Body of pancreas (tissue), 4 donors: ENCODE data around the gene NUP98. TPM values are rescaled to one million over a fixed set of nuclear protein-coding genes. Genes with fewer than 3 reads are reported as not detected.

Experiments used
- ATAC-seq: fragments of 150-250 bp; one replicate; pipeline ENCODE4 v1.9.1; 2016
- DNase-seq, 4 donors: peaks; one replicate each; pipeline ENCODE4 v3.0.0-alpha.2; 2019
- H3K27ac ChIP-seq, 4 donors: fragments of 200-600 bp; sonication (generic); 1 replicate in 3 of 4; 2 replicates in 1 of 4; pipeline versions ENCODE4 v1.5.1 to v1.6.1; 2016 to 2019; ENCODE audit warnings: mild to moderate bottlenecking in 1 of 4, mixed read lengths in 1 of 4, moderate library complexity in 1 of 4
- H3K27me3 ChIP-seq, 2 donors: fragments of 200-600 bp; sonication (generic); one replicate each; pipeline ENCODE4 v1.6.0; 2016; ENCODE audit warnings: mild to moderate bottlenecking in 1 of 2
- H3K36me3 ChIP-seq, 2 donors: fragments of 200-600 bp; sonication (generic); replicated peaks in 1 of 2; 2 replicates each; pipeline ENCODE4 v1.5.1; 2016; ENCODE audit warnings: low read depth in 2 of 2; ENCODE audit not compliant: insufficient read depth in 1 of 2
- H3K4me1 ChIP-seq: fragments of 200-600 bp; sonication (generic); one replicate; pipeline ENCODE4 v1.6.0; 2016
- H3K4me3 ChIP-seq, 2 donors: fragments of 200-600 bp; sonication (generic); 1 replicate in 1 of 2; 2 replicates in 1 of 2; pipeline ENCODE4 v1.5.1; 2016 to 2019
- H3K9me3 ChIP-seq, 3 donors: fragments of 200-600 bp; sonication (generic); 1 replicate in 2 of 3; 2 replicates in 1 of 3; pipeline ENCODE4 v1.5.1; 2016
- POLR2A ChIP-seq, 3 donors: fragments of 450-650 bp; IDR thresholded peaks; one replicate each; pipeline ENCODE4 v1.6.1; 2016; ENCODE audit warnings: antibody characterized with exemption in 3 of 3, mild to moderate bottlenecking in 2 of 3
- WGBS, 2 donors: methylation state at CpG; one replicate each; pipeline ENCODE4 v1.1.5; 2017; 5-methylcytosine and 5-hydroxymethylcytosine counted together
- intact Hi-C: fragments of 100-400 bp; cut with DNase I; formaldehyde crosslinking; loops from one replicate; pipeline ENCODE4 v1.15.1; 2023
- total RNA-seq, 2 donors: library from RNA; depleted of rRNA; stranded (reverse); fragments of >200 nt; gene quantifications; one replicate each; pipeline ENCODE4 v1.1.0, GENCODE V29; 2016
- TF ChIP-seq, protein P1 (sequence below), 7 experiments: fragments of 450-650 bp in 4 of 7; fragments of 200-600 bp in 3 of 7; sonication (generic) in 3 of 7; IDR thresholded peaks; one replicate each; pipeline ENCODE4 v1.5.1; 2016 to 2019; ENCODE audit warnings: antibody characterized with exemption in 7 of 7

Gene NUP98
- total RNA-seq, 2 donors from 2014 or later = 37.9 to 62.0 TPM

DNA sequence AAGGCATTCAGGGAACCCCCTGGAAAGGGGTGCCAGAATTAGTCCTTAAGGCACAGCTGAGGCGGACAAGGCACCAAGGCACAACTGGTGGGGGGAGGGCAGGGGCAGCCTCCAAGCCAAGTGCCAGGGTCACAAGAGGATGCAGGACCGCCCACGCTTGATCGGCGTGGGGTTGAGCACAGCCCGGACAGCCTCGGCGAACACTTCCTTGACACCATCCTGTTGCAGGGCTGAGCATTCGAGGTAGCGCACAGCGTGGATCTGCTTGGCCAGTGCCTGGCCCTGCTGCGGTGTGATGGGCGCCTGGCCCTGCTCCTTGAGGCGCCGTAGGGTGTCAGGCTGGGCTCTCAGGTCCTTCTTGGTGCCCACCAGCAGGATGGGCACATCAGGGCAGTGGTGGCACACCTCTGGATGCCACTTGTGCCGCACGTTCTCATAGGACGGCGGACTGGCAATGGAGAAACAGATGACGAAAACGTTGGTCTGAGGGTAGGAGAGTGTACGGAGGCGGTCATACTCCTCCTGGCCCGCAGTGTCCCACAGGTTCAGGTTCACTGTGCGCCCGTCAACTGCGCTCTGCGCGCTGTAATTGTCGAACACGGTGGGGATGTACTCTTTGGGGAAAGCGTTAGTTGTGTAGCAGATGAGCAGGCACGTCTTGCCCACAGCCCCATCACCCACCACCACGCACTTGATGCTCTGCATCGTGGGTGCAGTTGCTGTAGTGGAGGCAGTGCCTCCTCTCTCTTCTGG, 30.3 kb upstream of the NUP98 start:
- TF ChIP-seq, protein P1, sequence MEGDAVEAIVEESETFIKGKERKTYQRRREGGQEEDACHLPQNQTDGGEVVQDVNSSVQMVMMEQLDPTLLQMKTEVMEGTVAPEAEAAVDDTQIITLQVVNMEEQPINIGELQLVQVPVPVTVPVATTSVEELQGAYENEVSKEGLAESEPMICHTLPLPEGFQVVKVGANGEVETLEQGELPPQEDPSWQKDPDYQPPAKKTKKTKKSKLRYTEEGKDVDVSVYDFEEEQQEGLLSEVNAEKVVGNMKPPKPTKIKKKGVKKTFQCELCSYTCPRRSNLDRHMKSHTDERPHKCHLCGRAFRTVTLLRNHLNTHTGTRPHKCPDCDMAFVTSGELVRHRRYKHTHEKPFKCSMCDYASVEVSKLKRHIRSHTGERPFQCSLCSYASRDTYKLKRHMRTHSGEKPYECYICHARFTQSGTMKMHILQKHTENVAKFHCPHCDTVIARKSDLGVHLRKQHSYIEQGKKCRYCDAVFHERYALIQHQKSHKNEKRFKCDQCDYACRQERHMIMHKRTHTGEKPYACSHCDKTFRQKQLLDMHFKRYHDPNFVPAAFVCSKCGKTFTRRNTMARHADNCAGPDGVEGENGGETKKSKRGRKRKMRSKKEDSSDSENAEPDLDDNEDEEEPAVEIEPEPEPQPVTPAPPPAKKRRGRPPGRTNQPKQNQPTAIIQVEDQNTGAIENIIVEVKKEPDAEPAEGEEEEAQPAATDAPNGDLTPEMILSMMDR (IDR thresholded peaks at IDR 0.05) = no peak
- TF ChIP-seq POLR2A (IDR thresholded peaks at IDR 0.05) = no peak
- Histone ChIP-seq H3K27ac (no peak overlapping the region), H3K4me1 (peaks cover 9% of the 10 kb centered on the region), H3K9me3 (no peaks in the 10 kb centered on the region), H3K36me3 (peaks cover 0 to 8% of the 10 kb centered on the region in 2 donors), H3K4me3 (no peak overlapping the region), H3K27me3 (no peaks in the 10 kb centered on the region)
- 92 to 94% methylated on average over 27 to 32 of the region's 35 CpGs for WGBS, 2 donors
- DNase-seq (no peak), ATAC-seq (no peak)
- intact Hi-C loops = no loop called here

DNA sequence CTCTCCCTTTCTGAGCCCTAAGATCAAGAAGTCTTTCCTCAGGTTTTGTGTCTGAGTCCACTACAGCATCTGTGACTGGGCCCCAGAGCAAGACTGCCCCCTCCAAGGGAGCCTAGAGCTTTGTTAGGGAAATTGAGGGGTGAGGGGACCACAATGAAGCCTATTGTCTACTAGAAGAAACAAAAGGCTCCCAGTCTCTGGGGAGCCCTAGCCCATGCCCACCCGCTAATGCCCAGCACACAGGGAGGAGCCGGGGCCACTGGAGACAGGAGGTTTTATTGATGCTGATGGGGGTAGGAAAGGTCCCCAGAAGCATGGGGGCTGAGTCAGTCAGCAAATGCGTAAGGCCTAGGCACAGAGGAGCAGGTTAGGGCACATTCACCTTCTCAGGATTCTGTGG, 29.4 kb upstream of the NUP98 start:
- Histone ChIP-seq H3K27me3 (no peaks in the 10 kb centered on the region), H3K4me3 (no peak overlapping the region), H3K36me3 (peaks cover 0 to 8% of the 10 kb centered on the region in 2 donors), H3K4me1 (no peaks in the 10 kb centered on the region), H3K9me3 (no peaks in the 10 kb centered on the region), H3K27ac (no peak overlapping the region)
- 92 to 100% methylated on average over 3 of the region's 3 CpGs for WGBS, 2 donors
- intact Hi-C loops = no loop called here
- TF ChIP-seq, protein P1 (IDR thresholded peaks at IDR 0.05) = no peak
- TF ChIP-seq POLR2A (IDR thresholded peaks at IDR 0.05) = no peak
- DNase-seq (no peak), ATAC-seq (no peak)

DNA sequence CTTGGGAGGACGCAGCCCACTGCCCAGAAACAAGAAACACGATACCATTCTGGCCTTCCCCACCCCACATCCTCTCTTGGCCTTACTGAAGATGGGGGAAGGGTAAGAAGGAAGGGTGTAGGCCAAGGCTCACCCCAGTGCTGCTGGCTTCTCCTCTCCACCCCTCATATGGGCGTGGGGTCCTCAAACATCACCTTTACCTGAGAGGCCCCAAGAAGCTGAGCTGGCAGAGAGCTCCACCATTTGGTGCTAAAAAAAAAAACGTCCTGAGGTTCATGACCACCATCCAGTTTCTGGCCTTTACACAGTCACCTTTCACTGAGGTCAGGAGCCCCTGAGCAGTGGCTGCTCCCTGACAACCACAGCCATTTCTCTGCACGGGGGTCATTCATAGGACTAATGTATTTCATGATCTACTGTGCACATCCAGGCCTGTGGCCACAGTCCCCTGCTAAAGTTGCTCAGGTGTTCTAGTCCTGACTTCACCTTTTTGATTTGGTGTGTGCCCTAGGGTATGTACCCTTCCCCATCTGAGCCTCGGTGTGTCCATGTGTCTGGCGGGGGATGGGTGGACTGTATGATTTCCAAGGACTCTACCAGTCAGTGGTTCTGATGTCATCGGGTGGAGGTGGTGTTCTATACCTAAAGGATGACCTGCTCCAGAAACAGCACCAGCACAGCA, 28.3 kb upstream of the NUP98 start:
- intact Hi-C loops = no loop called here
- TF ChIP-seq POLR2A (IDR thresholded peaks at IDR 0.05) = no peak
- TF ChIP-seq, protein P1 (IDR thresholded peaks at IDR 0.05) = no peak
- no peak for DNase-seq
- no peak for ATAC-seq
- H3K4me3 ChIP-seq = no peak overlapping the region
- no peaks in the 10 kb centered on the region for H3K4me1 ChIP-seq
- no peaks in the 10 kb centered on the region for H3K9me3 ChIP-seq
- WGBS, 2 donors = 77 to 79% methylated on average over 8 of the region's 8 CpGs
- H3K27me3 ChIP-seq = no peaks in the 10 kb centered on the region
- H3K27ac ChIP-seq = no peak overlapping the region
- peaks cover 0 to 8% of the 10 kb centered on the region in 2 donors for H3K36me3 ChIP-seq

DNA sequence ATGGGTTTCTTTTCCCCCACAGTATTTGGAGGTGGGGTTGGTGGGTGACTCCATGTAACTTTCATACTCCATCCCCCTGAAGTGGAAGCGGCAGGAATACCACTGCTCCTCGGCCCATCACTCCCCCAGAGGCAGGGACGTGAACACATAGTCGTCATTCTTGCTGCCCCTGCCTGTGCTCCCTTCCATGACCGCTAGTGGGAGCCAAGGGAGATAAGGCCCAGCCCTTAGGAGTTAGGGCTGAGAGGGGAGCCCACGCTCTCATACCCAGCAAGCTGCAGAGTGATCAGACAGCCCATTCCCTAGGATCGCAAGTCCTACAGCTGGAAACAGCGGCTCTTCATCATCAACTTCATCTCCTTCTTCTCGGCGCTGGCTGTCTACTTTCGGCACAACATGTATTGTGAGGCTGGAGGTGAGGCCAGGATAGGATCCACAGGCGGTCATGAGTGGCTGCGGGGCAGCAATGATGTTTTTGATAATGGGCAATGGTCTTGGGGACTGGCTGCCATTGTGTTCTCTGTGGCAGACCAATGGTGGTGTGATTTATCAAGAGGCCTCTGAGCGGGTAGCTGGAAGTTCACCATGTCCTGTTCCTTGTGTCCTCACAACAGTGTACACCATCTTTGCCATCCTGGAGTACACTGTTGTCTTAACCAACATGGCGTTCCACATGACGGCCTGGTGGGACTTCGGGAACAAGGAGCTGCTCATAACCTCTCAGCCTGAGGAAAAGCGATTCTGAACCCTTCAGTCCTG, 27.5 kb upstream of the NUP98 start:
- no peaks in the 10 kb centered on the region for H3K9me3 ChIP-seq
- H3K27ac ChIP-seq = no peak overlapping the region
- WGBS, 2 donors = 77 to 80% methylated on average over 14 to 18 of the region's 18 CpGs
- H3K27me3 ChIP-seq = no peaks in the 10 kb centered on the region
- no peak for TF ChIP-seq POLR2A (IDR thresholded peaks at IDR 0.05)
- TF ChIP-seq, protein P1 (IDR thresholded peaks at IDR 0.05) = peak; percentile 39 to 72 (median 57)
- no peak overlapping the region for H3K4me3 ChIP-seq
- peaks cover 0 to 8% of the 10 kb centered on the region in 2 donors for H3K36me3 ChIP-seq
- DNase-seq (peak; percentile 62 to 72 (median 67)), ATAC-seq (peak; percentile 66)
- intact Hi-C loops = no loop called here
- no peaks in the 10 kb centered on the region for H3K4me1 ChIP-seq
